Smooth muscle cell (in vitro differentiated cells): ENCODE results near the gene POU2F3. TPM values are rescaled to one million over a fixed set of nuclear protein-coding genes. Genes with fewer than 3 reads are reported as not detected.

Experiments used
- DNase-seq: peaks from one replicate; lab custom pipeline; 2025; ENCODE audit not compliant: unreplicated experiment; lab: John Stamatoyannopoulos, UW
- H2AFZ ChIP-seq: fragments of 200-600 bp; sonication (generic); 2 replicates; pipeline ENCODE4 v1.6.0; 2016; ENCODE audit warnings: antibody characterized with exemption, low read depth, mild to moderate bottlenecking
- H3F3A ChIP-seq: fragments of 200-600 bp; sonication (generic); 2 replicates; pipeline ENCODE4 v1.6.0; 2017; ENCODE audit warnings: antibody characterized with exemption, low read depth
- H3K27ac ChIP-seq: fragments of 200-600 bp; sonication (generic); 2 replicates; pipeline ENCODE4 v1.5.1; 2016; ENCODE audit warnings: low read depth, mild to moderate bottlenecking
- H3K27me3 ChIP-seq: fragments of 200-600 bp; sonication (generic); 2 replicates; pipeline ENCODE4 v1.6.1; 2016; ENCODE audit warnings: low read depth, mild to moderate bottlenecking
- H3K36me3 ChIP-seq: fragments of 200-600 bp; sonication (generic); 2 replicates; pipeline ENCODE4 v1.5.1; 2016; ENCODE audit warnings: low read depth
- H3K4me1 ChIP-seq: fragments of 200-600 bp; sonication (generic); 2 replicates; pipeline ENCODE4 v1.5.1; 2016; ENCODE audit warnings: low read depth
- H3K4me2 ChIP-seq: fragments of 200-600 bp; sonication (generic); 2 replicates; pipeline ENCODE4 v1.6.0; 2016; ENCODE audit warnings: mild to moderate bottlenecking
- H3K4me3 ChIP-seq: fragments of 200-600 bp; sonication (generic); 2 replicates; pipeline ENCODE4 v1.5.1; 2016; ENCODE audit warnings: mild to moderate bottlenecking
- H3K79me2 ChIP-seq: fragments of 200-600 bp; sonication (generic); 2 replicates; pipeline ENCODE4 v1.6.0; 2016; ENCODE audit warnings: low read depth, mild to moderate bottlenecking
- H3K9ac ChIP-seq: fragments of 200-600 bp; sonication (generic); 2 replicates; pipeline ENCODE4 v1.6.0; 2016; ENCODE audit warnings: low read depth
- H3K9me3 ChIP-seq: fragments of 200-600 bp; sonication (generic); replicated peaks from 2 replicates; pipeline ENCODE4 v1.5.1; 2016; ENCODE audit warnings: low read depth
- H4K20me1 ChIP-seq: fragments of 200-600 bp; sonication (generic); 2 replicates; pipeline ENCODE4 v1.6.0; 2016; ENCODE audit warnings: low read depth
- WGBS: methylation state at CpG from one replicate; pipeline ENCODE4 v1.1.7; 2016; ENCODE audit warnings: low lambda C conversion rate; 5-methylcytosine and 5-hydroxymethylcytosine counted together
- polyA plus RNA-seq: library from polyadenylated mRNA; unstranded; fragments of >200 nt; fragmentation: Nextera tagmentation; extraction: Ambion mirVana; gene quantifications from 2 replicates; pipeline ENCODE4 v1.2.1, GENCODE V29; 2016
- total RNA-seq: library from RNA; depleted of rRNA; stranded (reverse); fragments of >200 nt; gene quantifications from 2 replicates; pipeline ENCODE4 v1.2.3, GENCODE V29; 2014
- TF ChIP-seq, protein P1 (sequence below): fragments of 200-600 bp; sonication (generic); IDR thresholded peaks from 2 replicates; pipeline ENCODE4 v1.5.1; 2017; ENCODE audit warnings: borderline replicate concordance, mild to moderate bottlenecking, antibody characterized with exemption; ENCODE audit not compliant: insufficient read depth, poor library complexity, severe bottlenecking

The POU2F3 gene
- total and polyA plus RNA-seq, 2 experiments from 2014 or later, result 2.8 TPM; not detected in 1

DNA sequence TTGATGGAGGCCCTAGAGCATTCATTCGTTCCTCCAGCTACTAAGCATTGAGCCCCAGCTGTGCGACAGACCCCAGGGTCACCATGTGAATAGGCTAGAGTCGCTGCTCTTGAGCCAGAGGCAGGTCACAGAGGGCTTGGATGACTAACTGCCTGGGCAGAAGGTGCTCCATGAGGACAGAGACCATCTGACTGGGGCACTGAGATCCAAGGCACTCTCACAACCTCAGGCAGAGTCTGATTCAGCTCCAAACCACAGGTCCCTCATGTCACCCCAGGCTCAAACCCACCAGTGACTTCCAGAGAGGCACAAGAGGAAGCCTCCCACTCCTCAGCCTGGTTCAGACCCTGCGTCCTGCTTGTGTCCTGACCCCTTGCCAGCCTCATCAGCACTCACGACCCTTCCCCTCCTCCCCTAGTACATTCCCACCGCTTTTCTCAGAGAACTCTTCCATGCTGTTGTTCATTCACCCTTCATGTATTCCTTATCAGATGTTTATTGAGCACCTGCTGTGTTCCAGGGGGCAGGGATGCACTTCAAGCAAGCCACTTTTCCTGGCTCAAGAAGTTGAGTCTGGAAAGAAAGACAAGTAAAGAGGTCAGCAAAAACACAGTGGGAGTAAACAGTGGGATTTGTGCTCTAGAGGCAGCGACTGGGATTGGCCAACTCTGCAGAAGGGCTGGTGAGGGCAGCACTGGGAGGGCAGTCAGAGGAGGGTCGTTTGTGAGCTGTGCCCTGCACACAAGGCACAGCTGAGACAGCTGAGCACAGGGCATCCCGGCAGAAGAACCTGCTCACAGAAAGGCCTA lies 19.8 kb upstream of the POU2F3 start:
- Histone ChIP-seq H3K9ac (no peak overlapping the region), H3K4me1 (peaks cover 20% of the 10 kb centered on the region), H3K79me2 (peaks cover 48% of the 10 kb centered on the region), H3K9me3 (no peaks in the 10 kb centered on the region), H3F3A (no peaks in the 10 kb centered on the region), H4K20me1 (peaks cover 93% of the 10 kb centered on the region), H3K4me2 (no peak overlapping the region), H2AFZ (no peak overlapping the region), H3K27ac (no peak overlapping the region), H3K27me3 (no peaks in the 10 kb centered on the region), H3K4me3 (no peak overlapping the region), H3K36me3 (no peaks in the 10 kb centered on the region)
- TF ChIP-seq, protein P1, sequence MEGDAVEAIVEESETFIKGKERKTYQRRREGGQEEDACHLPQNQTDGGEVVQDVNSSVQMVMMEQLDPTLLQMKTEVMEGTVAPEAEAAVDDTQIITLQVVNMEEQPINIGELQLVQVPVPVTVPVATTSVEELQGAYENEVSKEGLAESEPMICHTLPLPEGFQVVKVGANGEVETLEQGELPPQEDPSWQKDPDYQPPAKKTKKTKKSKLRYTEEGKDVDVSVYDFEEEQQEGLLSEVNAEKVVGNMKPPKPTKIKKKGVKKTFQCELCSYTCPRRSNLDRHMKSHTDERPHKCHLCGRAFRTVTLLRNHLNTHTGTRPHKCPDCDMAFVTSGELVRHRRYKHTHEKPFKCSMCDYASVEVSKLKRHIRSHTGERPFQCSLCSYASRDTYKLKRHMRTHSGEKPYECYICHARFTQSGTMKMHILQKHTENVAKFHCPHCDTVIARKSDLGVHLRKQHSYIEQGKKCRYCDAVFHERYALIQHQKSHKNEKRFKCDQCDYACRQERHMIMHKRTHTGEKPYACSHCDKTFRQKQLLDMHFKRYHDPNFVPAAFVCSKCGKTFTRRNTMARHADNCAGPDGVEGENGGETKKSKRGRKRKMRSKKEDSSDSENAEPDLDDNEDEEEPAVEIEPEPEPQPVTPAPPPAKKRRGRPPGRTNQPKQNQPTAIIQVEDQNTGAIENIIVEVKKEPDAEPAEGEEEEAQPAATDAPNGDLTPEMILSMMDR, result no peak
- 84% methylated on average over 9 of the region's 9 CpGs for WGBS
- DNase-seq, result no peak

DNA sequence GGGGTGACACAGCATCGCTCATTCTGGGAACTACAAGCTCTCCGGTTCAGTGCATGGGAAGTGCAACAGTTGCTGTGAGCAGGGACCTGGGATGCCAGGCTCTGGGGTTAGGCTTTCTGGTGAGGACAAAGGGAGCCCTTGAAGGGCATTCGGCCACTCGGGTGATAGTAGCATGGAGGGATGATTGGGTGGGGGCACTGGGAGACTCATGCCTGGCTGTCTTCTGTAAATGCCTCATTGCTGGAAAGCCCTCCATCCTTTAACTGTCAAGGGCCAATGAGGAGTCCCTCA lies 19.2 kb upstream of the POU2F3 start:
- Histone ChIP-seq H3K36me3 (no peaks in the 10 kb centered on the region), H3K4me1 (peaks cover 16% of the 10 kb centered on the region), H3K27me3 (no peaks in the 10 kb centered on the region), H3K4me3 (no peak overlapping the region), H3K27ac (no peak overlapping the region), H3K9me3 (no peaks in the 10 kb centered on the region), H3K9ac (no peak overlapping the region), H3K79me2 (peaks cover 43% of the 10 kb centered on the region), H3K4me2 (no peak overlapping the region), H3F3A (no peaks in the 10 kb centered on the region), H4K20me1 (peaks cover 92% of the 10 kb centered on the region), H2AFZ (no peak overlapping the region)
- WGBS, result 95% methylated on average over 4 of the region's 4 CpGs
- TF ChIP-seq, protein P1, result no peak
- no peak for DNase-seq

DNA sequence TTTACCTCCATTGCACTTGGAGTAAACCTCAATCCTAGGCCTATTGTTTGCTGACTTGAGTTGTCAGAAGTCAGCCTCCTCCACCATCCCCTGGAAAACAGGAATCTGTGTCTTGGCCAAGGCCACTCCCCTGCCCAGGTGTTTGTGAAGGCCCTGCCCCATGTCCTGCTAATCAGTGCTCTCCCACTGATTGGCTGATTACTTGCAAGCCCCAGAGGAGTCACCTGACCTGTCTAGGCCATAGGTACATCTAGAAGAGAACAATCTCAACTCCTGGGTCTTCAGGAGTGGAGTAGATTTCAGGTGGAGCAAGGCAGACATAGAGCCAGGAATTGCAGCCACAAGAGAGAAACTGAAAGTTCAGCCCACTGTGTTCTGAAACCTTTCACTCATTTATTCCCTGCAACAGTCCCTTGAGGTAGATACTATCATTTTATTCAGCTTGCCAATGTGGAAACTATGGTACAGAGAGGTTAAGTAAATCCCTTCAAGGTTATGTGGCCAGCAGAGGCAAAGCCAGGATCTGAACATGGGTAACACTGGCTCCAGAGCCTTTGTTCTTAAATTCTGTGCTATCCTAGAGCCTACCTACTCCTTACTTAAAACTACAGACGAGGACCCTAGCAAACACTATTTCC lies 18.7 kb upstream of the POU2F3 start:
- no peak for DNase-seq
- H3K4me2 ChIP-seq, result no peak overlapping the region
- H3F3A ChIP-seq, result no peaks in the 10 kb centered on the region
- H2AFZ ChIP-seq, result no peak overlapping the region
- H3K4me1 ChIP-seq, result peaks cover 15% of the 10 kb centered on the region
- H3K27me3 ChIP-seq, result no peaks in the 10 kb centered on the region
- H3K4me3 ChIP-seq, result no peak overlapping the region
- WGBS, result 100% methylated on average over 1 of the region's 1 CpG
- no peaks in the 10 kb centered on the region for H3K9me3 ChIP-seq
- H3K36me3 ChIP-seq, result no peaks in the 10 kb centered on the region
- no peak overlapping the region for H3K9ac ChIP-seq
- no peak overlapping the region for H3K27ac ChIP-seq
- peaks cover 37% of the 10 kb centered on the region for H3K79me2 ChIP-seq
- TF ChIP-seq, protein P1, result no peak
- peaks cover 92% of the 10 kb centered on the region for H4K20me1 ChIP-seq
